GM04504 (cell line): ENCODE measurements around the gene TAS2R39.
"Not testable (repeated sequence)": the region's sequence is repeated elsewhere in the genome, so short reads cannot be mapped to it uniquely, and the experiment has no call there.

ENCODE experiments used
- DNase-seq: peaks from one replicate; pipeline ENCODE4 v3.0.0-alpha.2; 2012; ENCODE audit warnings: low read depth

Gene TAS2R39

DNA sequence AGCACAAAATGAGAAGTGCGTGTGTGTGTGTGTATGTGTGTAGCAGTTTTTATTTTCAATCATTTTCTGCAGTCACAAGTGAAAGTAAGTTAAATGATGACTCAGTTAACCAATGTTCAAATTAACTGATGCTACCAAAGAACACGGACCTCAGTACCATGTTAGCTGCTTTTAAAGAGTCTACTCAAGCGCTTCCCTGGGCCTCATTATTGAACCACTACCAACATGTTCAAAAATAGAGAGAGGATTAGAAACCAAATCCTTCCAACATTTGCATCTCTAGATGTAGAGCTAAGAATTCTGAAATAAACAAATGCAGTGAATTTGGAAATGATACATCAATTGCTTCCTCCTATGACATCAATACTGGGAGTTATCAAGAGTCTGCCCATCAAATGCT is at the start of gene TAS2R39:
Gene TAS2R39, plus strand, starts transcription at position 396 of the 400 bp plus-strand sequence. Its CDS starts 0 bp downstream, at position 396.
- no peak for DNase-seq

DNA sequence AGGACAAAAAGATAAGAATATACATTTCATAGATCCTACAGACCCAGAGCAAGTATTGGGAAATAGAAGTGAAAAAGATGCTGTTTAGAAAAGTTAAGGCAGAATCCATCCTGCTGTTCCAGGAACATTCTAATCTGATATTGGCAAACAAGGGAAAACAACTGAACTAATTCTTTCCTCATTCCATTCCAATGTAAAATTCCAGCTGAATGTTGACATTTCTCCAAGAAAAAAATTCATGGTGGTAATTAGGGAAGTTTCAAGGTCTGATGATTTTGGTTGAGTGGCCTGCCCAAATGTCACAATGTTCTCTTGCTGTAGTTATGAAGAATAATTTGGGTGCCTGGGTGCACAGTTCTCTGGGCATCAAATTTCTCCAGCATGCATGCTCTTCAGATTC is 36.1 kb upstream of the TAS2R39 start:
- no peak for DNase-seq

DNA sequence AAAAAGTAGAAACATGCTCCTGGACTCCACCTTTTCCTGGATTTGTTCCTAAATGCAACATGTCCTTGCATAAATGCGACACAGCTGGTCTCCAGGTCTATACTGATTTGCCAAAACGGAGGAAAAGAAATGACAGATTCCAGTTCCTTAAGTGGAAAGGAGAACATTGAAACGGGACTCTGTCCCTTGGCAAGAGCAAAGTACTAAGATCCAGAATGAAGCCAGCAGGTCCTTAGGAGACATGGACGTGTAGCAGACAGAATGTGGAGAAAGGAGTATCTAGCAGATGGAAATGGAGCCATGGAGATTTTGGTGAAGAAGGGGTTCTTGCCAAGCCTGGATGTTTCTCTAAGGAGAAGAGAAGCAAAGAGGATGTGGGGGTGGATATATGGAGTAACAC is 35.2 kb upstream of the TAS2R39 start:
- no peak for DNase-seq

DNA sequence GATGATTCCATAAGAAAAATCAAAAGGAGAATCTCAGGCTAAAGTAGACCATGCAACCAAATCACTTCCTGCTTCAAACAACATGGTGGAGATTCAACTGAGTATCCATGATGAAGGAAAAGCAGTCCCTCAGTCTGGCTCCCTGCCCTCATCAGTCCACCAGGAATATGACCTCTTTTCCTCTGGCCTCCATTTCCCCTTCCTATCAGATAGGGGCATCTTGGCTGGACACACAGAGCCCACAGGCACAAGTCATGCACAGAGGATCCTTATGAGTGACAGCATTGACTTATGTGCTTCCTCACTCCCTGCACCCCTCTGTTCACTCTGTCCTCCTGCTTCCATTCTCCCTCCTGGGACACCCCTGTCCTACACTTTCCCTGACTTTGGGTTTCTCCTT is 34.6 kb upstream of the TAS2R39 start:
- DNase-seq, result no peak

DNA sequence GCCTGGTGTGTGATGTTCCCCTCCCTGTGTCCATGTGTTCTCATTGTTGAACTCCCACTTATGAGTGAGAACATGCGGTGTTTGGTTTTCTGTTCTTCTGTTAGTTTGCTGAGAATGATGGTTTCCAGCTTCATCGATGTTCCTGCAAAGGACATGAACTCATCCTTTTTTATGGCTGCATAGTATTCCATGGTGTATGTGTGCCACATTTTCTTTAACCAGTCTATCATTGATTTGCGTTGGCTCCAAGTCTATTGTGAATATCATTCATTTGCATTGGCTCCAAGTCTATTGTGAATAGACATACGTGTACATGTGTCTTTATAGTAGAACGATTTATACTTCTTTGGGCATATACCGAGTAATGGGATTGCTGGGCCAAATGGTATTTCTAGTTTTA is 32.5 kb upstream of the TAS2R39 start:
- not testable (repeated sequence) for DNase-seq

DNA sequence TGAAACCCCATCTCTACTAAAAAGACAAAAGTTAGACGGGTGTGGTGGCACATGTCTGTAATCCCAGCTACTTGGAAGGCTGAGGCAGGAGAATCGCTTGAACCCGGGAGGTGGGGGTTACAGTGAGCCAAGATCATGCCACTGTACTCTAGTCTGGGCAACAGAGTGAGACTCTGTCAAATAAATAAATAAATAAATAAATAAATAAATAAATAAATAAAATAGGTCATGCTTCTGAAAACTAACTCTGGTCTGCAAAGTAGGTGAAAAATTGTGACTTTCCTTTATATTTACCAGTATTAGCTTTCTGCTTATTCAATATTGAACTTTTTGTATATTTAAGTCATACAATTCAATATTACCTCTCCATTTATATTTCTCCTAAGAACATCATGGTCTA is 24.6 kb upstream of the TAS2R39 start:
- not testable (repeated sequence) for DNase-seq

DNA sequence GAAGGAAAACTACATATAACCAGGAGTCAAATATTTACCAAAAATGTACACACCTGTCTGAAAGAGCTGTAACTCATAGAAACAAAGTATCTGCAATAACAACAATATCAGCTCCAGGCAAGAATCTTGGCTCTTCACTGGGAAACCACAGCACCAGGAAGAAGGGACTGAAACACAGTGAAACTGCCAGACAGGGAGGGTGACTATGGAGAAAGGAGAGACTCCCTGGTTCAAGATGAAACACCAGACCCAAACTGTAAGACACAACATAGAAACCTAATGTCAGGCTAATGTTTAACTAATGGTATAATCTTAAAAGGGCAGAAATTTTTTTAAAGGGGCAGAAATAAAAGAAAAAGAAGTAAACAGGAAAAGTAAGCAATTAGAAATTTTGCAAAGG is 11.5 kb upstream of the TAS2R39 start:
- no peak for DNase-seq

DNA sequence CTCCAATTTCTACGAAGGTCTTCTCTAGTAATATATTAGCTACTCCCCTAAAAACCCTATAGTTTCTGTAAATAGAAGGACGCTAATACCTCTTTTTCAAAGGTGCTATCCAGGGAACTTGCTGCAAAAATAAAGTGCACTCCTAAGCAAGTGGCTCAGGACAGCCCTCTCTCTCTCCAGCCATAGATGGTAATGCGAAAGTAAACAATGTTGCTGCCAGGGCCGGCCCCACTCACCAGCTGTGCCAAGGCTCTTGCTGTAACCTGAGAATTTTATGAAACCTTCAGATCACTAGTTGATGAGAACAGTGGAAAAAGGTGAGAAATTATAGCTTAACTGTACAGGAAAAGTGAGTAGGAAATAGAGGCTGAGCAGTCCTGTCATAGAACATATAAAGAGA is 10.9 kb upstream of the TAS2R39 start:
- DNase-seq, result no peak

DNA sequence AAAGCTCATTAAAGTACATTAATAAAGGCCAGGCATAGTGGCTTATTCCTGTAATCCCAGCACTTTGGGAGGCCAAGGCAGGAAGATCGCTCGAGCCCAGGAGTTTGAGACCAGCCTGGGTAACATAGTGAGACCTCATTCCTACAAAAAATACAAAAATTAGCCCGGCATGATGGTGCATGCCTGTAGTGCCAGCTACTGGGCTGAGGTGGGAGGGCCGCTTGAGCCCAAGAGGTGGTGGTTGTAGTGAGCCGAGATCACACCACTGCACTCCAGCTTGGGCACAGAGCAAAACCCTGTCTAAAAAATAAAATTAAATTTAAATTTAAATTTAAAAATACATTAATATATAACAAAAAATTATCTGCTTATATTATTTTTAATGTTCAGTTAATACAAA is 7.1 kb upstream of the TAS2R39 start:
- DNase-seq, result no peak

DNA sequence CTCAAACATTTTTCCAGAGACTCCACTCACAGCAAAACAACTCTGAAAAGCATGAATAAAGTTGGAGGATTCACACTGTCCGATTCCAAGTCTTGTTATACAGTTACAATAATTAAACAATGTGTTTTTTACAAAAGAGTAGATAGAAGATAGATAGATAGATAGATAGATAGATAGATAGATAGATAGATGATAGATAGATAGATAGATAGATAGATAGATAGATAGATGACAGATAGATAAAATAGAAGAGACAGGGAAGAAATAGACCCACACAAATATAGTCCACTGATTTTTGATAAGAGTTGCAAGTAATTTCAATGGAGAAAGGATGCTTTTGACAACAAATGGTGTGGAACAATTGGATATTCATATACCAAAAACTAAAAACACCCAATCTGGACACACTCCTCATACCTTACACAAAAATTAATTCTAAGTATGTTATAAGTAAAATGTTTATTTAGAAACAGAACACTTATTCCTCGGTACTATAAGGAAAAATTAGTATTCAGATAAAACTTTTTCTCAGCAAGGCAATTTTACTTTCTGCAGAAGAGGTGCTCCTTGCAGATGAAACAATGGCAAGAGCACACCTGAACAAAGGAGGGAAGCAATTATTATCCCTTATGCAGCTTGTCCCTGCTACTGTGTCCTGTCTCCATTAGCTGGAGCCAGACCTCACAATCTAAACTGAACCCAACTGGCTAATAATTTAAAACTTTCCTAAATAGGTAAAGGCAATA is 5.7 kb upstream of the TAS2R39 start:
- no peak for DNase-seq

DNA sequence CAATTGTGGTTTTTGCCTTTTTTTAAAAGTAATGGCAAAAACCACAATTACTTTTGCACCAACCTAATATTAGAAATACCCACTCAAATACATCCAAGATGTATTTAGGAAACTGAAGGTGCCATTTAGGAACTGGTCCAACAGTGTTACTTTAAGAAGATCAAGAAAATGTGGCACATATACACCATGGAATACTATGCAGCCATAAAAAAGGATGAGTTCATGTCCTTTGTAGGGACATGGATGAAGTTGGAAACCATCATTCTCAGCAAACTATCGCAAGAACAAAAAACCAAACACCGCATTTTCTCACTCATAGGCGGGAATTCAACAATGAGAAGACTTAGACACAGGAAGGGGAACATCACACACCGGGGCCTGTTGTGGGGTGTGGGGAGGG is 2.4 kb upstream of the TAS2R39 start:
- not testable (repeated sequence) for DNase-seq

DNA sequence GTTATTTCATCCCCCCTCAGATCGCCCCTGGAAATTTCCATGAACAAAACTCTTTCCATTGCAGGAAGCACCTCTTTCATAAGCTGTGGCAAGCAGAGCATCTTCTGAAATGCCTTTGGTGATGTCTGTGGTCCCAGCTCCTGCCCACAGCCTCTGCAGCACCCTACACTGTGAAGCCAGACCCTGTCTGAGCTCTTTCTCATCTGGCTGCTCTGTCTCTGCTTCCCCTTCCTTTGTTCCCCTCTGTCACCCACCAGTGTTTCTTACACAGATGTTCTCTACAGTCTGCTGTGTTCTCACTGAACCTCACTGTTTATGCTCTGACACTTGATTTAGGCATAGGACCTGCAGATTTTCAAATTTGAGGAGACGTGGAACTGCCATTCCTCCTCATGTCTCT is 1.9 kb upstream of the TAS2R39 start:
- DNase-seq, result no peak

DNA sequence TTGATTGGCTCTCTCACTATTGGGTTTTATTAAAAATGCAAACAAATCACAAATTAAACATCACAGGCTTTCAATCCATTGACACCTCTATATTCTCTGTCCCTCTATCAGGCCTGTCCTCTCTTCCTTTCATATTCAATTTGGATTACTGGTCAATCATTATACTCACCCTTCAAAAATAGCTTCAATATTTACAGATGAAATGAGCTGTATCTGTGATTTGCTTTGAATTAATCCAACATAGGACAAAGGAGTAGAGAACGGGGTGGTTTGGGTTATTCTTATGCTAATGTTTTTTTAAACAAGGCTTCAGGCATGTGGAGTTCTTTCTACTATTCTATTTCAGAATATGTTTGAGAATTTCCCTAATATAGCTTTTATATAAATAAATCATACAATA is 2.3 kb downstream of the TAS2R39 start:
- DNase-seq, result no peak

DNA sequence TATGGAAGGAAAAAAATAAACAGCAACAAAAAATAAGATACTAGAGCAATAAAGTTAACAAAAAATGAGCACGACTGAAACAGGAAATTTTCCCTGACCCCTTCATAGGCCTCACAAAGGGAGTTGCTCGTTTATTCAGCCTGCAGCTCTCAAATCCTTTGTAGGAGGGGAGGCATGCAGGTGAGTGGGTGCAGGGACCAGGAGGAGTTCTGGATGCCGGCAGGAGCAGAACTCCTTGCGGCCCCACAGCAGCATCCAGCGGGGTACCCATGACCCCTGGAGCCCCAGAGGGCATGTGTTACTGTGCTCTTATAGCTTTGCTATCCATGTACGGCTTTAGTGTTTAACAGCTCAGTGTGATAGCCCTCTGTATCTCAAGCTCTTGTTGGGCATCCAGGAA is 5.8 kb downstream of the TAS2R39 start:
- no peak for DNase-seq

DNA sequence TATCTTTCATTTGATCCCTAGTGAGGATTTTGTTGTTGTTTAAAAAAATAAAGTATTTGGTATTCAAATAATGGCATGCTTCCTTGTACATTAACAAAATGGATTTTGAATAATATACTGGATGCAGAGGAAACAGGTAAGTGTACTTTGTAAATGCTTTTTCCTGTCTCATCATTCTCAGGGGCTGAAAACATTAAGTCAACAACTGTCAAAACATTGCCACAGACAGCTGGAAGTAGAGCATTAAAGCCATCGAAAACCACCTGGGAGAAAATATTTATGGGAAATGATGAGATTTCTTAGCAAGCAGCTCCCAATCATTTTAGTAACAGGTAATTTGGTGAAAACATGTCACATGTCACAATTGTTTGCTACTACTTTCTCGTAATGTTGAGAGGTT is 10.7 kb downstream of the TAS2R39 start:
- DNase-seq, result no peak

DNA sequence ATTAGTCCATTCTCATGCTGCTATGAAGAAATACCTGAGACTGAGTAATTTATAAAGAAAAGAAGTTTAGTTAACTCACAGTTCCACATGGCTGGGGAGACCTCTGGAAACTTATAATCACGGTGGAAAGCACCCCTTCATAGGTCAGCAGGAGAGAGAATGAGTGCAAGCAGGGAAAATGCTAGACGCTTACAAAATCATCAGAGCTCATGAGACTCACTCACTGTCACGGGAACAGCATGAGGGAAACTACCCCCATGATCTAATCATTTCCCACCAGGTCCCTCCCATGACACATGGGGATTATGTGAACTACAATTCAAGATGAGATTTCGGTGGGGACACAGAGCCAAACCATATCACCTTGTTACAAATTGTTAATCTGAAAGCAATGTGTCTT is 15.8 kb downstream of the TAS2R39 start:
- DNase-seq, result no peak

DNA sequence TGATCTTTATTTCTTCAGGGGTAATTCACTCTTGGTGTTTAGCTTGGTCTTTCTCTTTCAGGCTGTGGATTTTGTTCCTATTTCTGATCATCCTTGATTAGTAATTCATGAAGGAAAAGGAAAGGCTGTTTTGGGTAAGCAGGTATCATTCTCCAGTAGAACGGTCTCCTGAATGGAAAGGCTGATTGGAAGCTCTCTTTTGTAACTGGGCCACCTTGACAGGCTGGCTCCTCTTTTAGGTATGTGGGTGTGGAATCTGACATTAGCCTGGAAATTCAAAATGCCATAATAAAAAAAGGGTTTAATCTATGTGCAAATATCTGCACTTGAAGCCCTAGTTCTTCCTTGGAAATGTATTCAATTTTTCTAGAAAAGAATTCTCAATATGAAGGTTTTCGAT is 18.9 kb downstream of the TAS2R39 start:
- DNase-seq, result no peak

DNA sequence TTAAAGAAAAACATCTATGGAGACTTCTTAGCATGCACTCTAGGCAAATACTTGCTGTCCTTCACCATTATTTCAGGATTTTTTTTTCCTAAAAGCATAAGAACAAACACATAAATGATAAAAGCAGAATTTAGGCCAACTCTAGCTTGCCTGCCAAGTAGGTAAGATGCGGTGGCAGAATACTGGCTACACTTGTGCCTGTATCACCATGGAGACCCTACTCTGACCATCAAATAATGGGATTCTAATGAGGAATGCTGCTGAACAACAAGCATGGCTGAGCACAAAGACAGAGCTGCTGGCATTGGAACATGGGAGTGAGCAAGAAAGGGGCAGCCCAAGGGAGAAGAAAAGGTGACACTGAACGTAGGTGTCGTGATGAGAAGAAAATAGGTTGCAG is 20.2 kb downstream of the TAS2R39 start:
- DNase-seq, result no peak

DNA sequence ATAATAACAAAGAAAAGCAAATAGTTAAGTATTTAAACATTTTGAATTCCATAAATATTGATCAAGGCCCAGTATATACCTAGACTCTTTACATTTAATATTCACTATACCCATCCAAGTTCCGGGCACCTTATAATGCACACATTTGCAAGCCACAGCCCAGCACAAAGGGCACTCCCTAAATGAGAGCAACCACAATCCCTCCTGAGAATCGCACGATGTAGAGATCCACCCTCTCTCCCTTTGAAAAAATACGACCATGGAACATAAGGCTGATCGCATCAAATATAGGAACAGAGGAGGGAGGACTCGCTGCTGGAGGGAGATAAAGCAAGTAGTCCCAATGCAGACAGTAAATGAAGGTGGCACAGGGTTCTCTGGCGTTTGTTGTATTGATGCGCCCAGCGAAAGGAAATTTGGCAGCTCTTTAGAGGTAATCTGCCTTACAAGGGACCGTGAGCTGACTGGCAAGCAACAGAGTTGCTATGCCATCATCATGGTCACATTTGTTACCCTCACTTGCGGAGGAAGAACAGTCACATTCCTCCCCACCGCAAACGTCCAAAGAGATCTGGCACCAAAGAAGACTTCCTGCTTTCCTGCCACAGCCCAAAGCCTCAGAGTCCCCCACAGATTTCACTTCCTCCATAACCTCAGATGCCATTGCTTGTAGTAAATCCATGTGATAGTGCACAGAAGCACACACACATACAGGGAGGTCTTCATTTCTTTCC is 22.5 kb downstream of the TAS2R39 start:
- no peak for DNase-seq

DNA sequence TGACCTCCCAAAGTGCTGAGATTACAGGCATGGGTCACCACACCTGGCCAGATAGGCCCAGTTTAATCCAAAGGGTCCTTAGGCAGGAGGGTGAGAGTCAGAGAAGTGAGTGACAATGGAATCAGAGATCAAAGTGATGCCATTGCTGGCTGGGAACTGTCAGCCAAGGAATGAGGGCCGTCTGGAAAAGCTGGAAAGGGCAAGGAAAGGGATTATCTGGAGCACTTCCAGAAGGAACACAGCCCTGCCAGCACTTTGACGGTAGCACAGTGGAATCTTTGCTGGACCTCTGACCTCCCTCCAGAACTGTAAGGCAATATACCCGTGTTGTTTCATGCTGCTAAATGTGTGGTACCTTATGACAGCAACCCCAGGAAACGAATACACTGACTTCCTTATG is 27.3 kb downstream of the TAS2R39 start:
- DNase-seq, result no peak

DNA sequence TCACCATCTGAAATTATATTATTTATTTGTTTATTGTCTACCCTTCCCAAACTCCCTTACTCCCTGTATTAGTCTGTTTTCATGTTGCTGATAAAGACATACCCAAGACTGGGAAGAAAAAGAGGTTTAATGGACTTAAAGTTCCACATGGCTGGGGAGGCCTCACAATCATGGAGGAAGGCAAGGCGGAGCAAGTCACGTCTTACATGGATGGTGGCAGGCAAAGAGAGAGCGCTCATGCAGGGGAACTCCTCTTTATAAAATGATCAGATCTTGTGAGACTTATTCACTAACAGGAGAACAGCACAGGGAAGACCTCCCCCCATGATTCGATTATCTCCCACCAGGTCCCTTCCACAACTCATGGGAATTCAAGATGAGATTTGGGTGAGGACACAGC is 30.3 kb downstream of the TAS2R39 start:
- DNase-seq, result not testable (repeated sequence)

DNA sequence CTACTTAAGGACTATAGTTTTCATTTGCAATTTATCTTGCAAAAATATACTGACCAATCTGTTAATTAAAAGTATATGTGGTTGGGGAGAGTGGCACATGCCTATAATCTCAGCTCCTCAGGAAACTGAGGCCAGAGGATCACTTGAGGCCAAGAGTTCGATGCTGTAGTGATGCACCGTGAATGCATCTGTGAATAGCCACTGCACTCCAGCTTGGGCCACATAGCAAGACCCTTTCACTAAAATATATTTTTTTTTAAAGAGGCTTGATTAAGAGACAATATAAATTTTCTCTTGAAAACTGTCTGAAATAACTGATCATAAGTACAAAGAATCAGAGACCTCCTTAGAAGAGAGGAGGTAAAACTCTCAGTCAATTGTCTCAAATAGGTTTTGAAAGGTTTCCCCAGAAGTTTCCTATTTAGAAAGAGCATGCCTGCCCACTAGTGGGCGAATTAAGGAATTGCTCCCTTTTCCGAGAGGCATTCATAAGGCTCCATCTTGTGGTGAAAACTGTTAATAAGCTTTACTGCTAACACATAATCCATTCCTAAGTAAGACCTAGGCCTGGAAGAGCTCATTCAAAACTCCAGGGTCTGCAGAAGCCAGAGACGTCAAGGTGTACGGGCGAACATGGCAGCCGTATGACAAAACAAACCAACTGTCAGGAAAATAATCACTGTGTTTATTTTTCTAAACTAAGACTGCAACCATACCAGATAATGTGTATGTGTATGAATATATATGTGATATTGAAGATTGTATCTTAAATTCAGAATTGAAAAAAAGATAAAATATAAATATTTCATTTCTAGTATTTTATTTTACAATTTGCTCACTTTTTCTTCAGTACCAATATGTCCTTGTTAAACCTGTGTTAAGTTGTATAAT is 31.8 kb downstream of the TAS2R39 start:
- DNase-seq, result peak; percentile 55

DNA sequence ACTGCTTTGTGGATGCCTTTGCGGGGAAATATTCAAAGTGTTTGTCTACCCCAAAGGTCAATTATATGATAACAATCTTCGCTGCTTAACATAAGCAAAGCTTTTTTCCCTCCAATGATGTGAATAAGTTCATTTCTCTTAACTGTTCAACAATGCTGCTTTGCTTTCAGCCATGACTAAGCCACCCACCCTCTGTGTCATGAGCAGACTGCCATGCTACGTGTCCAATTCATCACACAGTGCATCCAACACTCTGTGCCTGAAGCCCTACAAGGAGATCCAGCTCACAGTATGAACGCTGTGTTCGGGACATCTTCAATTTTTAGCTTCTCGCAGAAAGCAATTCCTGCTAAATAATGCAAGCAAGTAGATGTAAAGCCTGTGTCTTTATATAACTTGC is 32.9 kb downstream of the TAS2R39 start:
- DNase-seq, result no peak
